Activated naive CD4-positive, alpha-beta T cell treated with anti-CD3 and anti-CD28 coated beads, Interleukin-2, amount 50 U/mL, for 24 hours (primary cell): ENCODE data around the gene CSMD2.

Experiments
- H3K27ac Mint-ChIP-seq: one replicate; pipeline ENCODE4 v1.8.0; 2021; ENCODE audit warnings: mild to moderate bottlenecking, mixed read lengths
- H3K27me3 Mint-ChIP-seq: one replicate; pipeline ENCODE4 v1.8.0; 2021; ENCODE audit warnings: mixed read lengths
- H3K36me3 Mint-ChIP-seq: one replicate; pipeline ENCODE4 v1.8.0; 2021; ENCODE audit warnings: mixed read lengths
- H3K4me1 Mint-ChIP-seq: one replicate; pipeline ENCODE4 v1.8.0; 2021; ENCODE audit warnings: mixed read lengths
- H3K4me3 Mint-ChIP-seq: one replicate; pipeline ENCODE4 v1.8.0; 2021; ENCODE audit warnings: mild to moderate bottlenecking, mixed read lengths
- H3K9me3 Mint-ChIP-seq: one replicate; pipeline ENCODE4 v1.8.0; 2021; ENCODE audit warnings: mixed read lengths

Gene CSMD2

GRCh38 chr1:33715195-33715811 is 449.7 kb downstream of the CSMD2 start:
- Mint-ChIP-seq H3K4me3 (no peak overlapping the region), H3K9me3 (no peaks in the 10 kb centered on the region), H3K4me1 (no peaks in the 10 kb centered on the region), H3K27ac (no peak overlapping the region), H3K36me3 (no peaks in the 10 kb centered on the region), H3K27me3 (peaks cover 3% of the 10 kb centered on the region)

- H3K36me3 Mint-ChIP-seq, result no peaks in the 10 kb centered on the region
- no peaks in the 10 kb centered on the region for H3K9me3 Mint-ChIP-seq
- no peaks in the 10 kb centered on the region for H3K4me1 Mint-ChIP-seq
- H3K27me3 Mint-ChIP-seq, result peaks cover 4% of the 10 kb centered on the region
- H3K4me3 Mint-ChIP-seq, result no peak overlapping the region
- H3K27ac Mint-ChIP-seq, result no peak overlapping the region
Measured at GRCh38 chr1:33714421-33714820, 450.6 kb downstream of the CSMD2 start.

- H3K36me3 Mint-ChIP-seq, result no peaks in the 10 kb centered on the region
- no peaks in the 10 kb centered on the region for H3K4me1 Mint-ChIP-seq
- H3K27ac Mint-ChIP-seq, result no peak overlapping the region
- peaks cover 6% of the 10 kb centered on the region for H3K27me3 Mint-ChIP-seq
- no peaks in the 10 kb centered on the region for H3K9me3 Mint-ChIP-seq
- H3K4me3 Mint-ChIP-seq, result no peak overlapping the region
Measured at GRCh38 chr1:33713058-33713877, 451.8 kb downstream of the CSMD2 start.

GRCh38 chr1:33712186-33712585 is 452.8 kb downstream of the CSMD2 start:
- no peaks in the 10 kb centered on the region for H3K9me3 Mint-ChIP-seq
- no peaks in the 10 kb centered on the region for H3K36me3 Mint-ChIP-seq
- H3K27ac Mint-ChIP-seq, result no peak overlapping the region
- no peak overlapping the region for H3K4me3 Mint-ChIP-seq
- H3K4me1 Mint-ChIP-seq, result no peaks in the 10 kb centered on the region
- peaks cover 13% of the 10 kb centered on the region for H3K27me3 Mint-ChIP-seq

GRCh38 chr1:33711511-33711910 is 453.5 kb downstream of the CSMD2 start:
- Mint-ChIP-seq H3K4me3 (no peak overlapping the region), H3K27me3 (peaks cover 17% of the 10 kb centered on the region), H3K4me1 (no peaks in the 10 kb centered on the region), H3K27ac (no peak overlapping the region), H3K36me3 (no peaks in the 10 kb centered on the region), H3K9me3 (no peaks in the 10 kb centered on the region)

GRCh38 chr1:33710967-33711366 is 454.1 kb downstream of the CSMD2 start:
- Mint-ChIP-seq H3K27me3 (peaks cover 17% of the 10 kb centered on the region), H3K9me3 (no peaks in the 10 kb centered on the region), H3K4me3 (no peak overlapping the region), H3K4me1 (no peaks in the 10 kb centered on the region), H3K27ac (no peak overlapping the region), H3K36me3 (no peaks in the 10 kb centered on the region)

- Mint-ChIP-seq H3K4me1 (no peaks in the 10 kb centered on the region), H3K9me3 (no peaks in the 10 kb centered on the region), H3K27ac (no peak overlapping the region), H3K4me3 (no peak overlapping the region), H3K27me3 (peaks cover 18% of the 10 kb centered on the region), H3K36me3 (no peaks in the 10 kb centered on the region)
Measured at GRCh38 chr1:33709783-33710718, 455.0 kb downstream of the CSMD2 start.

GRCh38 chr1:33709174-33709782 is 455.8 kb downstream of the CSMD2 start:
- Mint-ChIP-seq H3K36me3 (no peaks in the 10 kb centered on the region), H3K4me1 (no peaks in the 10 kb centered on the region), H3K9me3 (no peaks in the 10 kb centered on the region), H3K27me3 (peaks cover 16% of the 10 kb centered on the region), H3K4me3 (no peak overlapping the region), H3K27ac (no peak overlapping the region)

- Mint-ChIP-seq H3K9me3 (no peaks in the 10 kb centered on the region), H3K4me1 (no peaks in the 10 kb centered on the region), H3K27ac (no peak overlapping the region), H3K4me3 (no peak overlapping the region), H3K27me3 (peaks cover 20% of the 10 kb centered on the region), H3K36me3 (no peaks in the 10 kb centered on the region)
Measured at GRCh38 chr1:33706634-33707255, 458.3 kb downstream of the CSMD2 start.

GRCh38 chr1:33703464-33703863 is 461.6 kb downstream of the CSMD2 start:
- no peaks in the 10 kb centered on the region for H3K9me3 Mint-ChIP-seq
- H3K27me3 Mint-ChIP-seq, result peaks cover 16% of the 10 kb centered on the region
- no peaks in the 10 kb centered on the region for H3K36me3 Mint-ChIP-seq
- no peaks in the 10 kb centered on the region for H3K4me1 Mint-ChIP-seq
- H3K4me3 Mint-ChIP-seq, result no peak overlapping the region
- no peak overlapping the region for H3K27ac Mint-ChIP-seq

GRCh38 chr1:33698361-33699035 is 466.5 kb downstream of the CSMD2 start:
- Mint-ChIP-seq H3K27me3 (peaks cover 4% of the 10 kb centered on the region), H3K4me1 (no peaks in the 10 kb centered on the region)

GRCh38 chr1:33697816-33698215 is 467.2 kb downstream of the CSMD2 start:
- Mint-ChIP-seq H3K27ac (no peak overlapping the region), H3K27me3 (peaks cover 2% of the 10 kb centered on the region), H3K4me1 (no peaks in the 10 kb centered on the region), H3K9me3 (no peaks in the 10 kb centered on the region), H3K36me3 (no peaks in the 10 kb centered on the region), H3K4me3 (no peak overlapping the region)

More at GRCh38 chr1:33698361-33699035, 466.5 kb downstream of the CSMD2 start:
- H3K4me3 Mint-ChIP-seq, result no peak overlapping the region
- no peaks in the 10 kb centered on the region for H3K36me3 Mint-ChIP-seq
- no peak overlapping the region for H3K27ac Mint-ChIP-seq
- H3K9me3 Mint-ChIP-seq, result no peaks in the 10 kb centered on the region

- no peaks in the 10 kb centered on the region for H3K9me3 Mint-ChIP-seq
- no peaks in the 10 kb centered on the region for H3K36me3 Mint-ChIP-seq
- H3K4me3 Mint-ChIP-seq, result no peak overlapping the region
Measured at GRCh38 chr1:33696962-33697361, 468.1 kb downstream of the CSMD2 start.

GRCh38 chr1:33696311-33696710 is 468.7 kb downstream of the CSMD2 start:
- no peak overlapping the region for H3K27ac Mint-ChIP-seq
- no peaks in the 10 kb centered on the region for H3K27me3 Mint-ChIP-seq
- H3K9me3 Mint-ChIP-seq, result no peaks in the 10 kb centered on the region
- H3K4me3 Mint-ChIP-seq, result no peak overlapping the region
- no peaks in the 10 kb centered on the region for H3K4me1 Mint-ChIP-seq
- no peaks in the 10 kb centered on the region for H3K36me3 Mint-ChIP-seq

More at GRCh38 chr1:33696962-33697361, 468.1 kb downstream of the CSMD2 start:
- Mint-ChIP-seq H3K4me1 (no peaks in the 10 kb centered on the region), H3K27ac (no peak overlapping the region), H3K27me3 (peaks cover 2% of the 10 kb centered on the region)
